Measurements from ENCODE around the gene MARK2. TPM values are rescaled to one million over a fixed set of nuclear protein-coding genes. Genes with fewer than 3 reads are reported as not detected.

The MARK2 gene
- total and polyA plus RNA-seq, 10 of the 15 experiments (the other 5 are each of a cell fraction or from before 2014, with no cell fraction given) = 0.19 to 29.5 (median 13.2) TPM

DNA sequence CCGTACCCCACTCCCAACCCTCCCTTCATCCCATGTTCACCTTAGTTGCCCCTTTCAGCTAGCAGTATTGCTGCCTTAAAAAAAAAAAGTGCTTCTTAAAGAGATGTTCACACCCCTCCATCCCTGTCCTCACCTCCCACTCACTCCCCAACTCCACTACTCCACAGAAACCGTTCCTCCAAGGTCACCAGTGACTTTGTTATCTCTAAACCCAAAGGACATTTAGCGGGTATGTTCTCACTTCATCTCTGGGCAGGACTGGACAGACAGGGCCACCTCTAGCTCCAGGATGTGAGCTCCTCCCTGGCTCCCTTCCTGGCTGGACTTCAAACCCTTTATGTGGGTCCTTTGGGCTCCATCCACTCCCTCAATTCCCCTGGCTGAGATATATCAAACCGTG, 84.4 kb downstream of the MARK2 start (continued):
- no peak for TF ChIP-seq RCOR1 (conservative IDR thresholded peaks at IDR 0.05; ENCODE audit: low read depth, low read length)
- TF ChIP-seq, protein P1, sequence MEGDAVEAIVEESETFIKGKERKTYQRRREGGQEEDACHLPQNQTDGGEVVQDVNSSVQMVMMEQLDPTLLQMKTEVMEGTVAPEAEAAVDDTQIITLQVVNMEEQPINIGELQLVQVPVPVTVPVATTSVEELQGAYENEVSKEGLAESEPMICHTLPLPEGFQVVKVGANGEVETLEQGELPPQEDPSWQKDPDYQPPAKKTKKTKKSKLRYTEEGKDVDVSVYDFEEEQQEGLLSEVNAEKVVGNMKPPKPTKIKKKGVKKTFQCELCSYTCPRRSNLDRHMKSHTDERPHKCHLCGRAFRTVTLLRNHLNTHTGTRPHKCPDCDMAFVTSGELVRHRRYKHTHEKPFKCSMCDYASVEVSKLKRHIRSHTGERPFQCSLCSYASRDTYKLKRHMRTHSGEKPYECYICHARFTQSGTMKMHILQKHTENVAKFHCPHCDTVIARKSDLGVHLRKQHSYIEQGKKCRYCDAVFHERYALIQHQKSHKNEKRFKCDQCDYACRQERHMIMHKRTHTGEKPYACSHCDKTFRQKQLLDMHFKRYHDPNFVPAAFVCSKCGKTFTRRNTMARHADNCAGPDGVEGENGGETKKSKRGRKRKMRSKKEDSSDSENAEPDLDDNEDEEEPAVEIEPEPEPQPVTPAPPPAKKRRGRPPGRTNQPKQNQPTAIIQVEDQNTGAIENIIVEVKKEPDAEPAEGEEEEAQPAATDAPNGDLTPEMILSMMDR (IDR thresholded peaks at IDR 0.05 in 2 of 3, conservative IDR thresholded peaks at IDR 0.05 in 1 of 3; ENCODE audit: control insufficient read depth in 2 of 3, extremely low read depth in 1 of 3, insufficient read depth in 1 of 3, low read depth in 3 of 3, low read length in 3 of 3) = no peak

DNA sequence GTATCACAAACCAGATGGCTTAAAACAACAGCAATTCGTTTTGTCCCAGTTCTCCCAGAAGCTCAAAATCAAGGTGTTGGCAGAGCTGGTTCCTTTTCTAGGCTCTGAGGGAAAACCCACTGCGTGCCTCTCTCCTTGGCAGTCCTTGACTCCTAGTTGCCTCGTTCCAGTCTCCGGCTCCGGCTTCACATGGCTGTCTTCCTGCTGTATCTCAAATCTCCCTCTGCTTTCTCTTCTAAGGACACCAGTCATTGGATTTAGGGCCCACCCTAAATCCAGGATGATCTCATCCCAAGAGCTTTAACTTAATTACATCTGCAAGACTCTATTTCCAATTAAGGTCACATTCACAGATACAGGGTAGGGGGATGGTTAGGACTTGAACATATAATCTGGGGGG, 90.7 kb downstream of the MARK2 start:
- intact Hi-C loops (cut with micrococcal nuclease; ENCODE audit: unreplicated experiment) = no loop called here
- FAIRE-seq = no peak
- CTCF ChIA-PET = interaction anchor here (2.2 kb wide), 1 partner anchor 92 kb away, joined by 14 read pairs; the partner anchor contains the start of gene MARK2
- TF ChIP-seq CBX5 (IDR thresholded peaks at IDR 0.05; ENCODE audit: low read depth) (no peak), BCL11A (IDR thresholded peaks at IDR 0.05; ENCODE audit: low read depth, low read length) (no peak), SREBF1 (IDR thresholded peaks at IDR 0.05; ENCODE audit: low read length) (no peak), LARP7 (IDR thresholded peaks at IDR 0.05) (no peak), TBL1XR1 (IDR thresholded peaks at IDR 0.05; ENCODE audit: low read depth, low read length) (no peak), CBX3 (IDR thresholded peaks at IDR 0.05; ENCODE audit: borderline replicate concordance, low read depth) (no peak), CHD1 (IDR thresholded peaks at IDR 0.05; ENCODE audit: low read depth, low read length) (no peak), ETV6 (conservative IDR thresholded peaks at IDR 0.05 in 1 of 2, IDR thresholded peaks at IDR 0.05 in 1 of 2; ENCODE audit: borderline replicate concordance in 1 of 2, low read depth in 1 of 2) (no peak), PAX8 (IDR thresholded peaks at IDR 0.05) (no peak), SUZ12 (IDR thresholded peaks at IDR 0.05; ENCODE audit: unreplicated experiment) (no peak), NBN (IDR thresholded peaks at IDR 0.05) (no peak), POLR2AphosphoS2 (IDR thresholded peaks at IDR 0.05; ENCODE audit: low read depth, low read length) (no peak), MEF2A (IDR thresholded peaks at IDR 0.05; ENCODE audit: insufficient read depth, low read depth, low read length) (no peak), GATAD2B (conservative IDR thresholded peaks at IDR 0.05; ENCODE audit: low read depth) (no peak), MTA3 (IDR thresholded peaks at IDR 0.05; ENCODE audit: borderline replicate concordance, low read length) (no peak)
- TF ChIP-seq, protein P2, sequence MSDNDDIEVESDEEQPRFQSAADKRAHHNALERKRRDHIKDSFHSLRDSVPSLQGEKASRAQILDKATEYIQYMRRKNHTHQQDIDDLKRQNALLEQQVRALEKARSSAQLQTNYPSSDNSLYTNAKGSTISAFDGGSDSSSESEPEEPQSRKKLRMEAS (IDR thresholded peaks at IDR 0.05; ENCODE audit: low read depth, low read length) = no peak
- TF ChIP-seq, protein P3, sequence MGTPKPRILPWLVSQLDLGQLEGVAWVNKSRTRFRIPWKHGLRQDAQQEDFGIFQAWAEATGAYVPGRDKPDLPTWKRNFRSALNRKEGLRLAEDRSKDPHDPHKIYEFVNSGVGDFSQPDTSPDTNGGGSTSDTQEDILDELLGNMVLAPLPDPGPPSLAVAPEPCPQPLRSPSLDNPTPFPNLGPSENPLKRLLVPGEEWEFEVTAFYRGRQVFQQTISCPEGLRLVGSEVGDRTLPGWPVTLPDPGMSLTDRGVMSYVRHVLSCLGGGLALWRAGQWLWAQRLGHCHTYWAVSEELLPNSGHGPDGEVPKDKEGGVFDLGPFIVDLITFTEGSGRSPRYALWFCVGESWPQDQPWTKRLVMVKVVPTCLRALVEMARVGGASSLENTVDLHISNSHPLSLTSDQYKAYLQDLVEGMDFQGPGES (IDR thresholded peaks at IDR 0.05) = no peak
- TF ChIP-seq, protein P4, sequence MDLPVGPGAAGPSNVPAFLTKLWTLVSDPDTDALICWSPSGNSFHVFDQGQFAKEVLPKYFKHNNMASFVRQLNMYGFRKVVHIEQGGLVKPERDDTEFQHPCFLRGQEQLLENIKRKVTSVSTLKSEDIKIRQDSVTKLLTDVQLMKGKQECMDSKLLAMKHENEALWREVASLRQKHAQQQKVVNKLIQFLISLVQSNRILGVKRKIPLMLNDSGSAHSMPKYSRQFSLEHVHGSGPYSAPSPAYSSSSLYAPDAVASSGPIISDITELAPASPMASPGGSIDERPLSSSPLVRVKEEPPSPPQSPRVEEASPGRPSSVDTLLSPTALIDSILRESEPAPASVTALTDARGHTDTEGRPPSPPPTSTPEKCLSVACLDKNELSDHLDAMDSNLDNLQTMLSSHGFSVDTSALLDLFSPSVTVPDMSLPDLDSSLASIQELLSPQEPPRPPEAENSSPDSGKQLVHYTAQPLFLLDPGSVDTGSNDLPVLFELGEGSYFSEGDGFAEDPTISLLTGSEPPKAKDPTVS (IDR thresholded peaks at IDR 0.05; ENCODE audit: low read depth, low read length) = no peak

More for the DNA sequence above, 90.7 kb downstream of the MARK2 start:
- in situ Hi-C loops (cut with MboI) = no loop called here
- Histone ChIP-seq H3K9ac (ENCODE audit: control insufficient read depth, insufficient read depth, low read length) (no peak overlapping the region), H3K27ac (ENCODE audit: control insufficient read depth, insufficient read depth) (no peak overlapping the region), H3K9me3 (replicated peaks; ENCODE audit: control insufficient read depth, insufficient read depth, low read length) (no peaks in the 10 kb centered on the region), H2AFZ (ENCODE audit: control insufficient read depth, low read depth, low read length) (no peak overlapping the region), H3K36me3 (ENCODE audit: control insufficient read depth in 2 of 2, insufficient read depth in 2 of 2, low read length in 1 of 2) (no peaks in the 10 kb centered on the region), H4K20me1 (ENCODE audit: control insufficient read depth, insufficient read depth) (no peaks in the 10 kb centered on the region), H3K27me3 (replicated peaks in 1 of 2; ENCODE audit: control insufficient read depth in 2 of 2, insufficient read depth in 2 of 2, low read length in 1 of 2) (no peaks in the 10 kb centered on the region; a peak in 1 of 4 replicates), H3K4me1 (ENCODE audit: control insufficient read depth, insufficient read depth, low read length) (no peaks in the 10 kb centered on the region), H3K79me2 (ENCODE audit: control insufficient read depth, insufficient read depth, low read length) (no peaks in the 10 kb centered on the region), H3K4me2 (ENCODE audit: control insufficient read depth, insufficient read depth) (no peak overlapping the region), H3K4me3 (no peak overlapping the region)
- ATAC-seq (no peak), DNase-seq (ENCODE audit: low read depth, low spot score) (no peak)
- no TSS peak for BruUV-seq (replicated peaks)
- SMC1A ChIA-PET (ENCODE audit: uncharacterized antibody, unreplicated experiment) = no interaction called here
- RAD21 ChIA-PET (ENCODE audit: unreplicated experiment) = interaction anchor here (0.9 kb wide), 1 partner anchor 91 kb away, joined by 3 read pairs; the partner anchor contains the start of gene MARK2
- POLR2A ChIA-PET = interaction anchor here (0.6 kb wide), 1 partner anchor 261 kb away, joined by 5 read pairs; no protein-coding TSS in a partner anchor
- WGBS (ENCODE audit: insufficient coverage, insufficient replicate concordance, low lambda C conversion rate, missing lambda C conversion rate) = 47% methylated on average over 5 of the region's 5 CpGs

Measured in GM12878 (cell line).